Middle frontal gyrus (tissue), 1 donor: ENCODE measurements around the gene DCDC2C.

Experiments
- DNase-seq: peaks from one replicate; pipeline ENCODE4 v3.0.0-alpha.2; 2015; ENCODE audit warnings: low spot score; ENCODE audit errors: extremely low spot score

DCDC2C gene

DNA sequence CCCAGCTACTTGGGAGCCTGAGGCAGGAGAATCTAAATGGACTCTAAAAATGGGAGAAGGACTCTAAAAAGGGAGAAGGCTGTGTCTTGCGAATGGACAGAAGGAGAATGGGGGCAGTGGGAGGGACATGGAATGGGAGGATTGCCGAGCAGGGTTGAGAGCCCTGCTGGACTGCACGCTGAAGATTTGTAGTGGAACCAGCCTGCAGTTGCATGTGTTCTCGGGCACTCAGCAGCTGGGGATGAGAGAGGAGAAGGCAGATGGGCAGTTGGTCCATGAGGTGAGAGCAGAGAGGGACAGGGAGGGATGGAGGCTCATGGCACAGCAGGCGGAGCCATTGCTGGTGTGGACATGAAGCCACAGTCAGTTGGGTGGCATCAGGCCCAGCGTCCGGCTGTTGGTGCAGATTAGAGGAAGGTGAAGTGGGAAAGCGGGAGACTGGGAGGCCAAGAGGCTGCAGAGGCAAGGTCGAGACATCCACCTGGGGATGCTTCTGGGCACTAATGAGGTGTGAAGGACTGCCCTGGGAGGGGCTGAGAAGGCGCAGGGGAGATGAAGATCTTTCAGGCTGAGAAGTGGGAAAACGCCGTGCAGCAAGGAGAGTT lies 40.7 kb downstream of the DCDC2C start:
- DNase-seq, result no peak

GRCh38 chr2:3745920-3746319 lies 42.5 kb downstream of the DCDC2C start:
- DNase-seq, result no peak

- DNase-seq, result no peak
Measured at GRCh38 chr2:3747032-3747654, 43.8 kb downstream of the DCDC2C start.

- no peak for DNase-seq
Measured at GRCh38 chr2:3747826-3748225, 44.5 kb downstream of the DCDC2C start.

GRCh38 chr2:3749201-3749600 lies 45.8 kb downstream of the DCDC2C start:
- no peak for DNase-seq

DNA sequence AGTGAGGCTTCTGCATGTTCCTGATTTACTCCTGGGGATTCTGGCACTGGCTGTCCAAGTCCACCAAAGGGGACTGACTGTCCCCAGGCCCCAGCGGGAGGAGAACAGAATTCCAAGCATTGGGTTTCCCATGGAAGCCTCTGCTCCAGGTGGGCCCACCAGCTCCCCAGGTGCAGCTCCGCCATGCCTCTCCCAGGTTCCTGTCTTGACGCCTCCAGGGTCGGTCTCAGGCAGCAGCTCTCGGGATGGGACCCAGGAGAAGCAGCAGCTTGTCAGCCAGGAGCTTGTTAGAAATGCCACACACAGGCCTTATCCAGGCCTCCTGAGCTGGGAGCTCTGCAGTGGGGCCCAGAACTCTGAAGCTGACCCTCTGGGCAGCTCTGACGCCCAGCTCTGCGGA lies 47.9 kb downstream of the DCDC2C start:
- no peak for DNase-seq

GRCh38 chr2:3751806-3752205 lies 48.4 kb downstream of the DCDC2C start:
- DNase-seq, result no peak

GRCh38 chr2:3752376-3752775 lies 49.0 kb downstream of the DCDC2C start:
- DNase-seq, result no peak

DNA sequence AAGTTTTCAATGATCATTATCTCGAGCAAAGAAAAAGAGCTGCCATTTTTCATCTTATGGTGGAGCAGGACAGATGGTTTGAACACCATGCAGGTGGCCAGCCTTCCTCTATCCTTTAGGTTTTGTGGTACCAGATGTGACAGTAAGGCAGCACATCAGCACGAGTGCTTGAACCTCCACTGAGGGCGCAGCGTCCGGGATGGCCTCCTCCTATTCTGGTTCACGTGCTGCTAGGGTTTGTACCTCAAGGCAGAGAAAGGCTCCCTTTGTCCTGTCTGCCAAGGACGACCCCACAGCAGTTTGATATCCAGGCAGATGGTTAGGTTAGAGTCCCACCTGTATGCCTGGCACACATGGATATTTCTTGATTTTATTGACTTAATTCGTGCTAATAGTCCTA lies 50.2 kb downstream of the DCDC2C start:
- no peak for DNase-seq

DNA sequence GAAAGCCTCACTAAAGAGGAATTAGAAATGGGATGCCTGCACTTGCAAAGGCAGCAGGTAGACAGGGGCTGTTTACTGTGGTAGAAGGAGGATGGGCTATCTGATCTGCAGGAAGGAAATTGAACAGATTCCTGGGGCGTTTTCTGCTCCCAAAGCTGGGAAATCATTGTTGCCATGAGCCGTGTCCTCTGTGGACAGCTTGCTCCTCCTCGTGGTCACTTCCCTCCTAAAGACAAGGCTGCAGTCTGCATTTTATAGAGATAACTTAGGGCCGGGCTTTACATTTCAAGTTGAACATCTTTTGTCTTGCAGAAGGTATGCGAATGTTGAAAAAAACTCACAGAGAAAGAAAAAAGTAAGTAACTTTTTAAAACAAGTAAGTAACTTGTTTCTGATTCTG lies 50.9 kb downstream of the DCDC2C start:
- no peak for DNase-seq

- no peak for DNase-seq
Measured at GRCh38 chr2:3754795-3755194, 51.4 kb downstream of the DCDC2C start.

DNA sequence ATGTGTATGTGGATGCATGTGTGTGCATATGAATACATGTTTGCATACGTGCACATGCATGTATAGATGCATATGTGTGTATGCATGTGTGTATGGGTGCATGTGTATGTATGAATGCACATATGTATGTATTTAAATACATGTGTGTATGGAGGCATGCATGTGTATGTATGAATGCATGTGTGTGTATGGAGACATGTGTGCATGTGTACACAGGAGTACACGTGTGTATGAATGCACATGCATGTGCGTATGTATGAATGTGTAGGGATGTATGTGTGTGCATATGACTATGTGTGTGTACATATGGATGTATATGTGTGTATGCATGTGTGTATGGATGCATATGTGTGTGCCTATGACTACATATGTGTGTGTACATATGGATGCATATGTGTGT lies 51.9 kb downstream of the DCDC2C start:
- DNase-seq, result no peak

DNA sequence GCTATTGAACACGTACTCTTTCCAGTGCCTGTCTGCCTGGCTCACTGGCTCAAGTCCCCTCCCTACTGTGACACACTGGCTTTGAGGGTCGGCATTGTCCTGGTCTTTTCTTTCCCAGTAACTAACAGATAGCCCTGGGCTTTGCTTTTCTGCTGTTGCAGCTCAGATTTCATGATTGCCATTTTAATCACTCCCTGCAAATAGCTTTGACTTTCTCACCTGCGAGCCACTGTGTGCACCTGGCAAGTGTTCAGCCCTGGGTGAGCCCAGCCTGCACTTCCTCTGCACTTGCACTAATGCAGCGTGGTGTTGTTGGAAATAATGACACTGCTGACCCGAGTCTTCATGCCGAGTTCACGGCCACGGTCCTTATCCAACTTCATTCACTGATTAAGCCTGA lies 52.9 kb downstream of the DCDC2C start:
- no peak for DNase-seq

DNA sequence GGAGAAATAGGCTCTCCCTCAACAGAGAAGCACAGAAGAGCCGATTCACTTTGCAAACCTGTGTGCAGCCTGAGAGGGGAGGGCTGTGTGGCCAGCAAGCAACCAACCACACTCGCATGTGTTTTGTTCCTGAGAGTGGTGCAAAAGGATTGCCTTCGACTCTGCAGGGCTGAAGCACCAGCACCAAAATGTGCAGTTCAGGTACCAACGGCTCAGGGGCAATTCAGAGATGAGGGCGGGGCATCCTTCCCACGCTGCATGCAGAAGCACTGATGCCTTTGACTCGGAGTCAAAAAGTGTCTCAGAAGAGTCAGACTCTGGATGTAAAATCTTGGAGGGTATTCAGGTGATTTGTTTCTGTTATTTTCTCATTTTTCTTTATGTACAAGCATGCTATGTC lies 55.5 kb downstream of the DCDC2C start:
- DNase-seq, result no peak

DNA sequence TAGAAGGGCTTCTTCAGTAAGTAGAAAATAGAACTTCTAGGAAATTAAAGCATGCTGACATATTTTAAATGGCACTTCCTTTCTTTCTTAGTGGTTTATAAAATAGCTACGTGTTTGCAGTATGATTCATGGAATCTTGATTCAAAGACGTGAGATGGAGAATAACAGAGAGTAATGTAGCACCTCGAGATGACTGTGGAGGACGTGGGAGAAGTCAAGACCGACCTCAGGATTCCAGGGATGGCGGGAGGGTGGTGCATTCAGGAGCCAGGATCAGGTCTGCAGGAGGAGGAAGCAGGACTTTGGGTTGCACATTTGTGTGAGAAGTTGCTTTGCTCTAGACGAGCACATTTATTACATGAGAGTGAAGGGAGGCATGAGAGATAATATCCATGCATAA lies 56.0 kb downstream of the DCDC2C start:
- no peak for DNase-seq

- no peak for DNase-seq
Measured at GRCh38 chr2:3759761-3760160, 56.4 kb downstream of the DCDC2C start.

GRCh38 chr2:3761272-3761671 lies 57.9 kb downstream of the DCDC2C start:
- no peak for DNase-seq

DNA sequence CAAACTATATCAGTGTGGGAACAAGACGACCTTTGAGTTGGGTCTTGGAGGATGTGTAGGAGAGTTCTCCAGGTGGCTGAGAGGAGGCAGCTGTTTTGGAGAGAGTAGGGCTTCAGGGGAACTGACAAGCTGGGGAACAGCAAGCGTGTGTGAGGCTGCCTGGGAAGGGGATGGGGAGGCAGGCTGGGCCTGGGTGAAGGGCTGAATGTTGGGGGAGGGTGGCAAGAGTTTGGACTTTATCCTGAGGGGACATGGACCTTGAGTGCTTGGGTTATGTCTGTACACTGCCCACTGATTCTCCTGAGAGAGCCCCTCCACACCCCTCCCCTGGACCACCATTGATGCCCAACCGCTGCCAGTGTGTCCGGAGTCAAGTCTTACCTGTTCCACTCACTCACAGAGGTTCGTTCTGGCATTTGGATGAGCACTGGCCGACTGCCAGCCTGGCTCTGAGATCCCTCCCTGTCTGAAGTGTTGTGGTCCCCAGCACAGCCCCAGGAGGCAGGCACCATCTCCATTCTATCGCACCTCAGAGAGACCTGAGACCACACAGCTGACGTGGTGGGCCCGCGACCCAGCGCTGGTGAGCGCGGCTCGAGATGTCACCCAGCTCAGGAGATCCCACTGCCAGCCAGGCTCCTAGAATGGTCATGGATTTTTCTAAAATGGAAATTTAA lies 59.5 kb downstream of the DCDC2C start:
- no peak for DNase-seq

DNA sequence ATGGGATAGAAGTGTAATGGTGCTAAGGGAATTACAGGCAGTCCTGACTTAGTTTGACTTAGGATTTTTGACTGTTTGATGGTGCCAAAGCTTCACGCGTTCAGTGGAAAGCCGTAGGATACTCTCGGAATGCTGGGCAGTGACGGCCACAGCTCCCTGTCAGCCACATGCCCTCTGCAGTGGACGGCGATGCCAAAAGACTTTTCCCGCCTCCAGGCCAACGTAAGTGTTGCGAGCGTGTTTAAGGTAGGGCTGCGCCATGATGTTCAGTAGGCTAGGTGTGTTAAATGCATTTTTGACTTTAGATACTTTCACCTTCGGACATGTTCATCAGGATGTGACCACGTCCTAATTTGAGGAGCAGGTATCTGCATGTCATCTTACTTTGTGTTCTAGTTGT lies 63.4 kb downstream of the DCDC2C start:
- DNase-seq, result no peak

- no peak for DNase-seq
Measured at GRCh38 chr2:3768960-3769765, 65.8 kb downstream of the DCDC2C start.

- no peak for DNase-seq
Measured at GRCh38 chr2:3769766-3770165, 66.4 kb downstream of the DCDC2C start.

DNA sequence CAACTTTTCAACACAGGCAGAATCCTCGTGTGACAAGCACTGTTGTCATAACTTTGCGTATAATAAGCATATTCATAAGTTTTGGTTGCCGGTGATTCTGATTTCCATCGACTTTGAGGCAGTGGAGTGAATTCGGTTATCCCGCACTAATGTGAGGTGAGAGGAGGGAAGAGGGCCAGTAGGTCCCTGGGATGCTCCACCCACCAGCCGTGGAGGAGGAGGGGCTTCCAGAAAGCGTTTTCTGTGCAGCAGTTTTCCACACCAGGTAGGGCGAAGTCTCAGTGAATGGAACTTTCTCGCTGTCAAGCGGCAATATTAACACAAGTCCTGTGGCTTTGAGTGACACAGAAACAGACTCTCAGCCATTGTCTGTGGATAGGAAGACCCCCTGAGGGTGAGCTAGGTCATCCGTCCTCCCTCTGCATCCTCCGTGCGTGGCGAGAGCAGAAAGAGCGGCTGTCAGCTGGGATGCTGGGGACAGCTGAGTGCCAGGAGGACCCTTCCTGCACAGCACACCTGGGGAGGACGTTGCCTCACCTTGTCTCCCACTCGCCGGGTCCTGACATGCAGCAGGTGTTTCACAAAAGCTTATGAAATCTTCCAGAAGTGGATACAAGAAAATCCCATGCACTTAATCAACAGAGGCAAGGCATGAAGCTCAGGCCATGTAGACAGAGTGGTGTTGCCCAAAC lies 67.5 kb downstream of the DCDC2C start:
- no peak for DNase-seq
